Astrocyte (in vitro differentiated cells and primary cell): ENCODE measurements around the gene PTK7. TPM values are rescaled to one million over a fixed set of nuclear protein-coding genes. Genes with fewer than 3 reads are reported as not detected.

Experiments
- DNase-seq: peaks from one replicate; pipeline ENCODE4 v3.0.0-alpha.2; 2010; ENCODE audit warnings: low read depth
- FAIRE-seq: peaks from 2 replicates; lab custom pipeline; 2011; peaks lifted over from hg19 to GRCh38; lab: Jason Lieb, UNC
- H2AFZ ChIP-seq: 2 replicates; pipeline ENCODE4 v1.6.0; 2012; ENCODE audit warnings: low read depth, low read length, inconsistent platforms
- H3K27ac ChIP-seq: 2 replicates; pipeline ENCODE4 v1.5.1; 2011; ENCODE audit warnings: low read depth, low read length, inconsistent platforms
- H3K27me3 ChIP-seq: 2 replicates; pipeline ENCODE4 v1.6.0; 2011; ENCODE audit warnings: low read length, inconsistent platforms; ENCODE audit not compliant: insufficient read depth
- H3K36me3 ChIP-seq: 2 replicates; pipeline ENCODE4 v1.5.1; 2011; ENCODE audit warnings: low read length, inconsistent platforms; ENCODE audit not compliant: insufficient read depth
- H3K4me1 ChIP-seq: 2 replicates; pipeline ENCODE4 v1.5.1; 2011; ENCODE audit warnings: low read length, inconsistent platforms; ENCODE audit not compliant: insufficient read depth
- H3K4me2 ChIP-seq: 2 replicates; pipeline ENCODE4 v1.6.0; 2012; ENCODE audit warnings: low read length, inconsistent platforms
- H3K4me3 ChIP-seq: 2 replicates; pipeline ENCODE4 v1.5.1; 2011; ENCODE audit warnings: low read depth, mild to moderate bottlenecking, low read length, inconsistent platforms; ENCODE audit not compliant: insufficient read depth
- H3K79me2 ChIP-seq: 2 replicates; pipeline ENCODE4 v1.6.0; 2012; ENCODE audit warnings: mild to moderate bottlenecking, low read length, inconsistent platforms; ENCODE audit not compliant: insufficient read depth
- H3K9ac ChIP-seq: 2 replicates; pipeline ENCODE4 v1.6.0; 2012; ENCODE audit warnings: mild to moderate bottlenecking, low read length, inconsistent platforms
- H3K9me3 ChIP-seq: 2 replicates; pipeline ENCODE4 v1.5.1; 2012; ENCODE audit warnings: low read depth, mild to moderate bottlenecking, low read length, inconsistent platforms; ENCODE audit not compliant: insufficient read depth
- H4K20me1 ChIP-seq: 2 replicates; pipeline ENCODE4 v1.6.0; 2012; ENCODE audit warnings: low read length, inconsistent platforms; ENCODE audit not compliant: insufficient read depth
- H3K27ac Mint-ChIP-seq: one replicate; pipeline ENCODE4 v1.8.0; 2021; ENCODE audit warnings: mild to moderate bottlenecking, mixed read lengths; ENCODE audit not compliant: unreplicated experiment
- H3K27me3 Mint-ChIP-seq: one replicate; pipeline ENCODE4 v1.8.0; 2021; ENCODE audit warnings: low read depth, mixed read lengths; ENCODE audit not compliant: unreplicated experiment
- H3K36me3 Mint-ChIP-seq: one replicate; pipeline ENCODE4 v1.8.0; 2021; ENCODE audit warnings: low read depth, mixed read lengths; ENCODE audit not compliant: unreplicated experiment
- H3K4me1 Mint-ChIP-seq: one replicate; pipeline ENCODE4 v1.8.0; 2021; ENCODE audit warnings: low read depth, mixed read lengths; ENCODE audit not compliant: unreplicated experiment
- H3K4me3 Mint-ChIP-seq: one replicate; pipeline ENCODE4 v1.8.0; 2021; ENCODE audit warnings: mild to moderate bottlenecking, moderate library complexity, mixed read lengths; ENCODE audit not compliant: unreplicated experiment
- H3K9me3 Mint-ChIP-seq: one replicate; pipeline ENCODE4 v1.8.0; 2021; ENCODE audit warnings: mild to moderate bottlenecking, mixed read lengths; ENCODE audit not compliant: unreplicated experiment
- EZH2 ChIP-seq: IDR thresholded peaks from 2 replicates; pipeline ENCODE4 v1.6.1; 2012; ENCODE audit warnings: mild to moderate bottlenecking, low read length, inconsistent platforms; ENCODE audit not compliant: insufficient read depth
- total RNA-seq: library from RNA; stranded (reverse); gene quantifications from 2 replicates; pipeline ENCODE4 v1.2.1, GENCODE V29; 2021
- TF ChIP-seq, protein P1 (sequence below): IDR thresholded peaks from 2 replicates; pipeline ENCODE4 v1.5.1; 2011; ENCODE audit warnings: low read depth, mild to moderate bottlenecking, inconsistent platforms, low read length, moderate library complexity; ENCODE audit not compliant: insufficient read depth

Gene PTK7
- total RNA-seq, 1 donor from 2014 or later = 506 TPM

DNA sequence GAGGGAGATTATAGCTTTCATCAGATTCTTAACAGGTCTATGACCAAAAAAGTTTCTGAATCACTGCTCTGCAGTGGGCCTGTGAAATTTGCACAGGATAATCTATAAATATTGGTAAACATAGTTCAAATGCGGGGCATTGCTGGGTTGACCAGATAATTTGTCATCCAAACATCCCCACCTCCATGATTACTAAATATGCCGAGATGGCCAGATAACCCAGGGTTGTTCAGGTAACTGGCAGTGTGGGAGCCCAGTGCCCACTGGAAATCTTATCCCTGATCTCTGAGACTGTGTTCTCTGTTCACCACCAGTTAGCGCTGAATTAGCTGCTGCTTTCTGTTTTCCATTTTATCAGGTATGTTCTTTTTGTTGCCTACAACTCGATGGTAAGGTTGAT, 21.4 kb downstream of the PTK7 start:
- no peaks in the 10 kb centered on the region for H3K27me3 ChIP-seq
- no peak overlapping the region for H2AFZ ChIP-seq
- peak overlapping the region; percentile 76 for H3K9ac ChIP-seq
- DNase-seq = no peak
- Mint-ChIP-seq H3K9me3 (no peaks in the 10 kb centered on the region), H3K36me3 (peaks cover 2% of the 10 kb centered on the region), H3K4me3 (no peak overlapping the region), H3K27ac (peak overlapping the region; percentile 69), H3K4me1 (peaks cover 58% of the 10 kb centered on the region), H3K27me3 (no peaks in the 10 kb centered on the region)
- H3K36me3 ChIP-seq = no peaks in the 10 kb centered on the region
- FAIRE-seq = no peak
- peak overlapping the region; percentile 76 for H3K27ac ChIP-seq
- H3K79me2 ChIP-seq = peaks cover 90% of the 10 kb centered on the region
- H3K9me3 ChIP-seq = no peaks in the 10 kb centered on the region
- peaks cover 42% of the 10 kb centered on the region for H3K4me1 ChIP-seq
- H3K4me2 ChIP-seq = peak overlapping the region; percentile 79
- no peak for TF ChIP-seq EZH2
- TF ChIP-seq, protein P1, sequence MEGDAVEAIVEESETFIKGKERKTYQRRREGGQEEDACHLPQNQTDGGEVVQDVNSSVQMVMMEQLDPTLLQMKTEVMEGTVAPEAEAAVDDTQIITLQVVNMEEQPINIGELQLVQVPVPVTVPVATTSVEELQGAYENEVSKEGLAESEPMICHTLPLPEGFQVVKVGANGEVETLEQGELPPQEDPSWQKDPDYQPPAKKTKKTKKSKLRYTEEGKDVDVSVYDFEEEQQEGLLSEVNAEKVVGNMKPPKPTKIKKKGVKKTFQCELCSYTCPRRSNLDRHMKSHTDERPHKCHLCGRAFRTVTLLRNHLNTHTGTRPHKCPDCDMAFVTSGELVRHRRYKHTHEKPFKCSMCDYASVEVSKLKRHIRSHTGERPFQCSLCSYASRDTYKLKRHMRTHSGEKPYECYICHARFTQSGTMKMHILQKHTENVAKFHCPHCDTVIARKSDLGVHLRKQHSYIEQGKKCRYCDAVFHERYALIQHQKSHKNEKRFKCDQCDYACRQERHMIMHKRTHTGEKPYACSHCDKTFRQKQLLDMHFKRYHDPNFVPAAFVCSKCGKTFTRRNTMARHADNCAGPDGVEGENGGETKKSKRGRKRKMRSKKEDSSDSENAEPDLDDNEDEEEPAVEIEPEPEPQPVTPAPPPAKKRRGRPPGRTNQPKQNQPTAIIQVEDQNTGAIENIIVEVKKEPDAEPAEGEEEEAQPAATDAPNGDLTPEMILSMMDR = no peak
- peaks cover 66% of the 10 kb centered on the region for H4K20me1 ChIP-seq
- H3K4me3 ChIP-seq = no peak overlapping the region

DNA sequence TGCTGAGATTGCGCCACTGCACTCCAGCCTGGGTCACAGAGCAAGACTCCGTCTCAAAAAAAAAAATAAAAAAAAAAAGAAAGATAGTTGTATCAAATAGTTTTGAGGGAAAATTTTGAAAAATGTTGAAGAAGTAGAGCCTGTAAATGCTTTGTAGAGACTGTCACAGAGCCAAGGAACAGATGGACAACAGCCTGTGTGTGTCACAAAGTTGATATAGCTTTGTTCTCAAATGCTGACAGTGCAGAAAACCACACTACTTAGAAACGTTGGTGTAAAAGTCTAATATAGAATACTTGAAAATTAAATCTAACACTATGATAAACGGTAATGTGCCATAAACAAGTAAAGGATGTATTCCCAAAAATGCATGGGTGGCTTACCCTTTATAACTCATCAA, 25.4 kb downstream of the PTK7 start:
- H3K9me3 Mint-ChIP-seq = no peaks in the 10 kb centered on the region
- no peak overlapping the region for H3K4me2 ChIP-seq
- TF ChIP-seq EZH2 = no peak
- TF ChIP-seq, protein P1 = no peak
- peaks cover 16% of the 10 kb centered on the region for H3K36me3 Mint-ChIP-seq
- H3K4me1 ChIP-seq = peaks cover 17% of the 10 kb centered on the region
- peaks cover 69% of the 10 kb centered on the region for H4K20me1 ChIP-seq
- no peak overlapping the region for H3K9ac ChIP-seq
- no peak overlapping the region for H2AFZ ChIP-seq
- no peaks in the 10 kb centered on the region for H3K9me3 ChIP-seq
- peaks cover 2% of the 10 kb centered on the region for H3K36me3 ChIP-seq
- H3K27me3 ChIP-seq = no peaks in the 10 kb centered on the region
- H3K27ac Mint-ChIP-seq = no peak overlapping the region
- no peaks in the 10 kb centered on the region for H3K27me3 Mint-ChIP-seq
- no peak overlapping the region for H3K27ac ChIP-seq
- FAIRE-seq (no peak), DNase-seq (no peak)
- H3K4me1 Mint-ChIP-seq = peaks cover 51% of the 10 kb centered on the region
- H3K79me2 ChIP-seq = peaks cover 92% of the 10 kb centered on the region
- no peak overlapping the region for H3K4me3 Mint-ChIP-seq
- H3K4me3 ChIP-seq = no peak overlapping the region

DNA sequence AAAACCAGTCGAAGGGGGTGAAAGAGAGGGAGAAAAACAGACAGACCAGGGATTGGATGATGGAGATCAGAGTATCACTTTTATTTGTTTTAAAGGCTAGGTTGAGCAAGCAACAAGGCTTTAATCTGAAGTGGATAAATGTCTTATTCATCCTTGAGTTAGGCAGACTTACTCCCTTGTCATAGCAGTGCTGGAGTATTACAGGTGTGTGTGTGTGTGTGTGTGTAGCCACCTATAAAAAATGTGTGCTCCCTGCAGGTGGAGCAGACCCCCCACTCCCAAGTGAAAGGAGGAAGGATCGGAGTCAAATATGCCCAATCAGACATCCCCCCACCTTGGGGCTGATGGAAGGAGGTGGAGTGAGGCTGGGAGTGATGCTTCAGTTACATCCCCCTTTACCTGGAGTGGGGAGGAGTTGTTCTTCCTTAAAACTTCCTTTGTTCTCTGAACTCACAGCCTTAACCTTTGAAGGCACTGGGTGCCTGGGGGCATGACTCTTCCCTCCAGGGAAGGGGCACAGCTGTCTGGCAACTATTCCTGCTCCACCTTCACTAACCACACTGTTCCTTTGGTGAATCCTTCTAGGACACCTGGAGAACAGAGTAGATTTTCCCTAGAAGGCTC, 27.3 kb downstream of the PTK7 start:
- Histone ChIP-seq H3K4me2 (no peak overlapping the region), H3K4me3 (no peak overlapping the region), H2AFZ (no peak overlapping the region), H3K27me3 (no peaks in the 10 kb centered on the region), H3K9ac (no peak overlapping the region), H3K4me1 (no peaks in the 10 kb centered on the region), H3K79me2 (peaks cover 92% of the 10 kb centered on the region), H4K20me1 (peaks cover 71% of the 10 kb centered on the region), H3K36me3 (peaks cover 2% of the 10 kb centered on the region), H3K9me3 (no peaks in the 10 kb centered on the region), H3K27ac (no peak overlapping the region)
- Mint-ChIP-seq H3K4me1 (peaks cover 38% of the 10 kb centered on the region), H3K36me3 (peaks cover 27% of the 10 kb centered on the region), H3K27ac (no peak overlapping the region), H3K27me3 (no peaks in the 10 kb centered on the region), H3K4me3 (no peak overlapping the region), H3K9me3 (no peaks in the 10 kb centered on the region)
- TF ChIP-seq EZH2 = no peak
- TF ChIP-seq, protein P1 = no peak
- no peak for FAIRE-seq
- no peak for DNase-seq
